ENCODE measurements around the gene LSS. TPM values are rescaled to one million over a fixed set of nuclear protein-coding genes. Genes with fewer than 3 reads are reported as not detected.
"Not testable (repeated sequence)": the region's sequence is repeated elsewhere in the genome, so short reads cannot be mapped to it uniquely, and the experiment has no call there.

The LSS gene
- total RNA-seq, 1 donor from 2014 or later, result 19.7 TPM

- H3K4me3 Mint-ChIP-seq, result peak overlapping the region; percentile 91
These were observed 42.9 kb downstream of the LSS start for GRCh38 chr21:46185716-46186115.

DNA sequence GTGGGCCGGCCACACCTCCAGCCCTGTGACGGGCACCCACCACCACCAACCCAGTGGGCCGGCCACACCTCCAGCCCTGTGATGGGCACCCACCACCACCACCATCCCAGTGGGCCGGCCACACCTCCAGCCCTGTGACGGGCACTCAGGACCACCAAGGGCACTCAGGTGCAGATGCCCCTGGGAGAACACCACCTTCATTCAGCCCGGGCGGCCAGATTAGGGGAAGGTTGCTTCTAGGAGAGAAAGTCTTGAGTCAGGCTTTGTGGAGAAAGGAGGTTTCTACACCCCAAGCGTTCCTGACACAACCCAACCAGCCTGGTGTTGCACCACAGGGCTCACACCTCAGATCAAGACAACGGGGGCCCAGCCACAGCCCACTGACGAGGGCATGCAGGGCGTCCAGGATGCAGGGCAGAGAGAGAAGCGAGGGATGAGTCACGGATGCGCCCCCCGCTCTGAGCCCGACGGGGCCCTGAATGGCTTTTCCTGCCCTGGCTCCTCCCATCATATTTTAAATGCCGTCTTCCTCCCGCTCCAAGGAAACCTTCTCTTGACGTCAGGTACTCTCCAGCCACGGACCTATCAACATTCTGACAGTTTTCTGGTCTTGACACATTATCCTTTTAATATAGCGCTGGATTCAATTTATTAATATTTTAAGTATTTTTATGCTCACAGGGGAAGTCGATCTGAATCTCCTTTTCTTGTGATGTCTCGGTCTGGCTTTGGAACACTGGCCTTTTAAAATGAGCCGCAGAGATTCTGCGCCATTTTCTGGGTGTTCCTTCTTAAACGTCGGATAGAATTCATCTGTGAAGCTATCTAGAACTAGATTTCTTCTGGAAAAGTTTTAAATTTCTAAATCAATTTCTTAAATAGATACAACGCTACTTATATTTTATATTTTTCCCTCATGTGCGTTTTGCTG is 43.7 kb downstream of the LSS start:
- no peaks in the 10 kb centered on the region for H3K27me3 Mint-ChIP-seq
- peak overlapping the region; percentile 89 for H3K27ac Mint-ChIP-seq
- intact Hi-C loops (cut with micrococcal nuclease), result loop anchor here (1.0 to 5.0 kb wide), 2 partner anchors 42 to 1848 kb away; partner anchors contain the start of gene CFAP410
- no peaks in the 10 kb centered on the region for H3K9me3 Mint-ChIP-seq
- H3K4me1 Mint-ChIP-seq, result peaks cover 7% of the 10 kb centered on the region
- peak; percentile 94 for DNase-seq
- H3K36me3 Mint-ChIP-seq (ENCODE audit: low read depth), result no peaks in the 10 kb centered on the region
- peak overlapping the region; percentile 91 for H3K4me3 Mint-ChIP-seq

More at GRCh38 chr21:46185716-46186115, 42.9 kb downstream of the LSS start:
- DNase-seq, result peak; percentile 52
- peaks cover 7% of the 10 kb centered on the region for H3K4me1 Mint-ChIP-seq
- intact Hi-C loops (cut with micrococcal nuclease), result loop anchor here (5.0 kb wide), 1 partner anchor 1848 kb away; the partner anchor contains the start of gene CFAP410
- no peak overlapping the region for H3K27ac Mint-ChIP-seq
- H3K9me3 Mint-ChIP-seq, result no peaks in the 10 kb centered on the region
- no peaks in the 10 kb centered on the region for H3K36me3 Mint-ChIP-seq (ENCODE audit: low read depth)
- no peaks in the 10 kb centered on the region for H3K27me3 Mint-ChIP-seq

GRCh38 chr21:46183910-46184624 is 44.5 kb downstream of the LSS start, which contains the start of gene SPATC1L:
SPATC1L (minus strand) TSS chr21:46184459; CDS start chr21:46182816, 1,643 bp downstream.
- Mint-ChIP-seq H3K4me1 (peaks cover 7% of the 10 kb centered on the region), H3K27ac (peak within 1 kb of the TSS; percentile 89), H3K27me3 (no peaks in the 10 kb centered on the region), H3K4me3 (peak within 1 kb of the TSS; percentile 91), H3K9me3 (no peaks in the 10 kb centered on the region), H3K36me3 (ENCODE audit: low read depth) (no peaks in the 10 kb centered on the region)
- no peak for DNase-seq
- intact Hi-C loops (cut with micrococcal nuclease), result loop anchor here (1.0 kb wide), 1 partner anchor 41 kb away; no protein-coding TSS in a partner anchor

DNA sequence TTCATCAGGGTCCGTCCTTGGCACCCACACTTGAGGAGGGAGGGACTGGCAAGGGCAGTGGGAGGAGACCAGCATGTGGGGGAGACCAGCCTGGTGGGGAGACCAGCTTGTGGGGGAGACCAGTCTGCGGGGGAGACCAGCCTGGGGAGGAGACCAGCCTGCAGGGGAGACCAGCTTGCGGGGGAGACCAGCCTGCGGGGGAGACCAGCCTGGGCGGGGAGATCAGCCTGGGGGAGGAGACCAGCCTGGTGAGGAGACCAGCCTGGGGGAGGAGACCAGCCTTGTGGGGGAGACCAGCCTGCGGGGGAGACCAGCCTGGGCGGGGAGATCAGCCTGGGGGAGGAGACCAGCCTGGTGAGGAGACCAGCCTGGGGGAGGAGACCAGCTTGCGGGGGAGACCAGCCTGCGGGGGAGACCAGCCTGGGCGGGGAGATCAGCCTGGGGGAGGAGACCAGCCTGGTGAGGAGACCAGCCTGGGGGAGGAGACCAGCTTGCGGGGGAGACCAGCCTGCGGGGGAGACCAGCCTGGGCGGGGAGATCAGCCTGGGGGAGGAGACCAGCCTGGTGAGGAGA is 45.2 kb downstream of the LSS start:
- H3K4me1 Mint-ChIP-seq; H3K27me3 Mint-ChIP-seq; DNase-seq; H3K36me3 Mint-ChIP-seq (ENCODE audit: low read depth); H3K27ac Mint-ChIP-seq; H3K9me3 Mint-ChIP-seq; intact Hi-C loops (cut with micrococcal nuclease): not testable (repeated sequence)
- H3K4me3 Mint-ChIP-seq, result peak overlapping the region; percentile 71

DNA sequence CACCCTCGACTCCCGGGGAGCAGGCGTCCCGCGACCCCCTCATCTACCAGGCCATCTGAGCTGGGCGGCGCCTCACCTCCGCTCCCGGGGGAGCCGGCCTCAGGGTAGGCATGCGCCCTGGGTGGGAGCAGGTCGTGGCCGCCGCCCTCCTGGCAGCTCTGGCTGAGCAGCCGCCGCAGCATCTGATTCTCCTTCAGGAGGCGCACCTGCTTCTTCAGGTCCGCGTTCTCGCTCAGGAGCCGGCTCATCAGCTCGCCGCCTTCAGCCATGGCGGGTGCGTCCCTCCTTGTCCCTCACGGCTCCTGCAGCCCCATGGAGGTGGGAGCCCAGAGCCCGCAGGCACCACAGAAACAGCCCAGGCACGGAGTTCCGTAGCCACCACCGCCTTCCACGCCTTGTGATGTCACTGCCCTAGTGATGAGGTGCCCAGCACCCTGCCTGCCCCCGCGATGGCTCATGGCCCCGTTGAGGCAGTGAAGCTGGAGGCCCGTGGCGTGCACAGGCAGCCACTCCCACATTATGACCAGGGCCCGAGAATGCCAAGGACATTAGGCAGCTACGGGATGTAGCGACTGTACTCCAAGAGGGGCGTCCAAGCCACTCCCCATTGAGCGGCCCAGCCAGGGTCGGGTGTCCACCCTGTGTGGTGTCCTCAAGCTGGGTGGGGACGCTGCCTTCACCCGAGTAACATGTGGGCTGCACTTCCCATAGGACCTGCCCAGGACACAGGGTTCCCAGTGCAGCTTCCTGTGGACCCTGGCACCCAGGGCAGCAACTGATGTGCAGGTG is 45.8 kb downstream of the LSS start:
- H3K36me3 Mint-ChIP-seq (ENCODE audit: low read depth), result no peaks in the 10 kb centered on the region
- no peak overlapping the region for H3K27ac Mint-ChIP-seq
- H3K4me1 Mint-ChIP-seq, result peaks cover 7% of the 10 kb centered on the region
- no peaks in the 10 kb centered on the region for H3K27me3 Mint-ChIP-seq
- peak overlapping the region; percentile 71 for H3K4me3 Mint-ChIP-seq
- peak; percentile 58 for DNase-seq
- H3K9me3 Mint-ChIP-seq, result peaks cover 1% of the 10 kb centered on the region
- intact Hi-C loops (cut with micrococcal nuclease), result no loop called here

DNA sequence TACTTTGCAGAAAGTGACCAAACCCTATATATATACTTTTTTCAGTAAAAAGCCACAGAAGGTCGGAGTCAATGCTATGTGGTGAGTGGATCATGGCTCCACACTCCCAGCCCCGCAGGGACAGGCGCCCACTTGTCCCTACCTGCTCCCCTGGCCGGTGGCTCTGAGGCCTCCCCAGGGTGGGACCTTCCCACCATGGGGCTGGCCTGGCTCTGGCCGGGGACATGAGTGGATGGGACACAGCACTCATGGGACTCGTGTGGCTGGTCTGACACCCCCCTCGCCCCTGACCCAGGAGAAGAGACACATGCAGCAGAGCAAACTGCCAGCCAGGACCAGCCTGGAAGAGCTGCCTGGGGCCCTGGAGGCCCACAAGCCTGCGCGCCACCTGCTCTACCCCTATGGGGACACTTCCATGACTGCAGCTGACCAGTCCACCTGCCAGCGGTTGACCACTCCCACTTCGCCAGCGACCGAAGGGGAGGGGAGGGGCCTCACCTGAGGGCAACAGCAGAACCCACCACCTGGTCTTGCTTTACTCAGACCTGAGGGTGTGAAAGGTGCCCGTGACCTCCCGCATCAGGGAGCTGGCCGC is 46.5 kb downstream of the LSS start:
- Mint-ChIP-seq H3K27me3 (peaks cover under 1% of the 10 kb centered on the region), H3K36me3 (ENCODE audit: low read depth) (no peaks in the 10 kb centered on the region), H3K4me1 (peaks cover 7% of the 10 kb centered on the region), H3K27ac (no peak overlapping the region), H3K9me3 (peaks cover 5% of the 10 kb centered on the region), H3K4me3 (no peak overlapping the region)
- peak; percentile 56 for DNase-seq
- intact Hi-C loops (cut with micrococcal nuclease), result no loop called here

- H3K36me3 Mint-ChIP-seq (ENCODE audit: low read depth), result no peaks in the 10 kb centered on the region
- H3K4me3 Mint-ChIP-seq, result no peak overlapping the region
- peak; percentile 53 for DNase-seq
- peaks cover 9% of the 10 kb centered on the region for H3K9me3 Mint-ChIP-seq
- H3K4me1 Mint-ChIP-seq, result peaks cover 7% of the 10 kb centered on the region
- intact Hi-C loops (cut with micrococcal nuclease), result no loop called here
- no peak overlapping the region for H3K27ac Mint-ChIP-seq
- peaks cover 6% of the 10 kb centered on the region for H3K27me3 Mint-ChIP-seq
These were observed 47.1 kb downstream of the LSS start for GRCh38 chr21:46181436-46181835.

GRCh38 chr21:46180778-46181391 is 47.7 kb downstream of the LSS start:
- Mint-ChIP-seq H3K27ac (no peak overlapping the region), H3K36me3 (ENCODE audit: low read depth) (no peaks in the 10 kb centered on the region), H3K9me3 (peaks cover 14% of the 10 kb centered on the region), H3K27me3 (peaks cover 11% of the 10 kb centered on the region), H3K4me3 (no peak overlapping the region), H3K4me1 (peaks cover 7% of the 10 kb centered on the region)
- peak; percentile 52 for DNase-seq
- intact Hi-C loops (cut with micrococcal nuclease), result no loop called here

GRCh38 chr21:46180079-46180722 is 48.4 kb downstream of the LSS start:
- DNase-seq, result peak; percentile 54
- peaks cover 3% of the 10 kb centered on the region for H3K4me1 Mint-ChIP-seq
- peaks cover 17% of the 10 kb centered on the region for H3K27me3 Mint-ChIP-seq
- H3K27ac Mint-ChIP-seq, result no peak overlapping the region
- intact Hi-C loops (cut with micrococcal nuclease), result no loop called here
- H3K9me3 Mint-ChIP-seq, result peaks cover 21% of the 10 kb centered on the region
- H3K36me3 Mint-ChIP-seq (ENCODE audit: low read depth), result no peaks in the 10 kb centered on the region
- H3K4me3 Mint-ChIP-seq, result no peak overlapping the region

GRCh38 chr21:46179708-46180078 is 48.9 kb downstream of the LSS start:
- Mint-ChIP-seq H3K27ac (no peak overlapping the region), H3K9me3 (peaks cover 26% of the 10 kb centered on the region), H3K27me3 (peaks cover 22% of the 10 kb centered on the region), H3K4me3 (no peak overlapping the region), H3K36me3 (ENCODE audit: low read depth) (peaks cover under 1% of the 10 kb centered on the region), H3K4me1 (peaks cover 2% of the 10 kb centered on the region)
- intact Hi-C loops (cut with micrococcal nuclease), result no loop called here
- DNase-seq, result peak; percentile 54

DNA sequence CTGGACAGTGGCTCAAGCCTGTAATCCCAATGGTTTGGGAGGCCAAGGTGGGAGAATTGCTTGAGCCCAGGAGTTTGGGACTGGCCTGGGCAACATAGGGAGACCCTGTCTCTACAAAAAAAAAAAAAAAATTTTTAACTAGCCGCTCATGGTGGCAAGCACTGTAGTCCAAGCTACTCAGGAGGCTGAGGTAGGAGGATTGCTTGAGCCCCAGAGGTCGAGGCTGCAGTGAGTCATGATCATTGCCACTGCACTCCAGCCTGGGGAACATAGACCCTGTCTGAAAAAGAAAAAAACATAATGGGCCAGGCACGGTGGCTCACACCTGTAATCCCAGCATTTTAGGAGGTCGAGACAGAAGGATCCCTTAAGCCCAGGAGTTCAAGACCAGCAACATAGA is 49.6 kb downstream of the LSS start:
- intact Hi-C loops (cut with micrococcal nuclease), result no loop called here
- DNase-seq, result no peak
- no peak overlapping the region for H3K27ac Mint-ChIP-seq
- H3K36me3 Mint-ChIP-seq (ENCODE audit: low read depth), result peaks cover 2% of the 10 kb centered on the region
- H3K27me3 Mint-ChIP-seq, result peaks cover 25% of the 10 kb centered on the region
- H3K4me1 Mint-ChIP-seq, result no peaks in the 10 kb centered on the region
- no peak overlapping the region for H3K4me3 Mint-ChIP-seq
- H3K9me3 Mint-ChIP-seq, result peaks cover 31% of the 10 kb centered on the region

DNA sequence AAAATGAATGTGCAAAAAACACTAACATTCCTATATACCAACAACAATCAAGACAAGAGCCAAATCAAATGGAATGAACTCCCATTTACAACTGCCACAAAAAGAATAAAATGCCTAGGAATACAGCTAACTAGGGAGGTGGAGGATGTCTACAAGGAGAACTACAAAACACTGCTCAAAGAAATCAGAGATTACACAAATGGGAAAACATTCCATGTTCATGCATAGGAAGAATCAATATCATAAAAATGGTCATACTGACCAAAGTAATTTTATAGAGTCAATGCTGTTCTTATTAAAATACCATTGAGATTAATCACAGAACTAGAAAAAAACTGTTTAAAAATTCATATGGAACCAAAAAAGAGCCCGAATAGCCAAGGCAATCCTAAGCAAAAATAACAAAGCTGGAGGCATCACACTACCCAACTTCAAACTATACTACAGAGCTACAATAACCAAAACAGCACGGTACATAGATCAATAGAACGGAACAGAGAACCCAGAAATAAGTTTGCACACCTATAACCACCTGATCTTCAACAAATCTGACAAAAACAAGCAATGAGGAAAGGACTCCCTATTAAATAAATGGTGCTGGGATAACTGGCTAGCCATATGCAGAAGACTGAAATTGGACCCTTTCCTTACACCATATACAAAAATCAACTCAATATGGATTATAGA is 52.0 kb downstream of the LSS start:
- H3K4me3 Mint-ChIP-seq; H3K36me3 Mint-ChIP-seq (ENCODE audit: low read depth); DNase-seq; intact Hi-C loops (cut with micrococcal nuclease); H3K27ac Mint-ChIP-seq; H3K4me1 Mint-ChIP-seq: not testable (repeated sequence)
- Mint-ChIP-seq H3K27me3 (peaks cover 25% of the 10 kb centered on the region), H3K9me3 (peaks cover 36% of the 10 kb centered on the region)
